ENCODE data around the gene DUSP2.

DNA sequence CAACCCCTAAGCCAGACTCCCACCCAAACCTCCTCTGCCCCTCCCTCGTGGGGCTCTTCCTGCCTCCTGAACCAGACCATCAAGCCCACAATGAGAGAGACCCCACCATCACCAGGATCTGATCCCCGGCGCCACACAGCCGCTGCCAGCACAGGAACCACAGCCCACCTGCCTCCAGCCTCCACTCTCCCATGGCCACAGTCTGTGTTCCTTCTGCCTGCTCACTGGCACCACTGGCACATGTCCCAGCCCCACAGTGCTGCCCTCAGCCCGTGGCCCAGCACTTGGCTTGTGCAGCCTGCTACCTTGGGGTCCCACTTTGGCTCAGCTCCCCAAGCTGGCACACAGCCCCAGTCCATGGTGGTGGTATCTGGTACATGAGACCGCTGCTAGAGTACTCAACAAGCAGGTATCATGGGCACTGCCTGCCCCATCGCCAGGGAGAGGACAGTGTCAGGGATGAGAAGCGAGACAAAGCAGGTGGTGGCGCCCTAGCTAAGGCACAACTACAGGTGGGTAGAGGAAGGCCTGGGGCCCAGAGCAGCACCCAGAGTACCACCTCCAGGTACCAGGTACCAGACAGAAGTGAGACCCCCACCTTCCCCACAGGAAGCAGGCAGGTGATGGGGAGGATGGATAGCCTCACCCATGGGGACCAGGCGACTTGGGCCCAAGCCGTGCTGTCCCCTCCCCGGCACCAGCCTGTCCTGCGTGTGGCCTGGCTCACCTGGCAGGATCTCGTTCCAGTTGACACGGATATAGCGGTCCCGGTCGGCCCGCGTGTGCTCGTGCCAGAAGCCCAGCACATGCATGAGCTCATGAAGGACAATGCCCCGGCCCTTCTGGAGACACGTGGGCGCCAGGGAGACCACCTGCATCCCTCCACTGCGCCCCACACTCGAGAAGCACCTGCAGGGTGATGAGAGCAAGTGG is 13.2 kb downstream of the DUSP2 start:
- no peak for TF ChIP-seq SUZ12 (IDR thresholded peaks at IDR 0.05)
- TF ChIP-seq BHLHE40 (IDR thresholded peaks at IDR 0.05; ENCODE audit: borderline replicate concordance) = no peak
- no peak for TF ChIP-seq FOXK2 (IDR thresholded peaks at IDR 0.05)
- TF ChIP-seq FOXA1 (IDR thresholded peaks at IDR 0.05) = no peak
- TF ChIP-seq FOXM1 (IDR thresholded peaks at IDR 0.05; ENCODE audit: borderline replicate concordance) = no peak
- TF ChIP-seq SP1 (IDR thresholded peaks at IDR 0.05) = no peak
- no peak for TF ChIP-seq ZNF384 (IDR thresholded peaks at IDR 0.05)
- no peak for TF ChIP-seq LEF1 (IDR thresholded peaks at IDR 0.05; ENCODE audit: borderline replicate concordance)
- TF ChIP-seq TARDBP (IDR thresholded peaks at IDR 0.05) = no peak
- no peak for TF ChIP-seq HDGF (IDR thresholded peaks at IDR 0.05; ENCODE audit: borderline replicate concordance)
- no peak for TF ChIP-seq NFRKB (IDR thresholded peaks at IDR 0.05)
- no peak for TF ChIP-seq ARNT (IDR thresholded peaks at IDR 0.05)
- TF ChIP-seq, protein P1, sequence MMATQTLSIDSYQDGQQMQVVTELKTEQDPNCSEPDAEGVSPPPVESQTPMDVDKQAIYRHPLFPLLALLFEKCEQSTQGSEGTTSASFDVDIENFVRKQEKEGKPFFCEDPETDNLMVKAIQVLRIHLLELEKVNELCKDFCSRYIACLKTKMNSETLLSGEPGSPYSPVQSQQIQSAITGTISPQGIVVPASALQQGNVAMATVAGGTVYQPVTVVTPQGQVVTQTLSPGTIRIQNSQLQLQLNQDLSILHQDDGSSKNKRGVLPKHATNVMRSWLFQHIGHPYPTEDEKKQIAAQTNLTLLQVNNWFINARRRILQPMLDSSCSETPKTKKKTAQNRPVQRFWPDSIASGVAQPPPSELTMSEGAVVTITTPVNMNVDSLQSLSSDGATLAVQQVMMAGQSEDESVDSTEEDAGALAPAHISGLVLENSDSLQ (IDR thresholded peaks at IDR 0.05) = no peak

All from HEK293T (cell line).